HepG2 (cell line): ENCODE data around the gene ADRM1. TPM values are rescaled to one million over a fixed set of nuclear protein-coding genes. Genes with fewer than 3 reads are reported as not detected.

Source experiments
- CERS6 ChIP-seq: sonication (generic); formaldehyde crosslinking; IDR thresholded peaks from 2 replicates; pipeline ENCODE4 v1.5.0; 2020; ENCODE audit warnings: missing genetic modification reagents
- HHEX ChIP-seq: IDR thresholded peaks from 2 replicates; pipeline ENCODE4 v1.6.1; 2016; ENCODE audit warnings: control low read depth
- JDP2 ChIP-seq: sonication (generic); formaldehyde crosslinking; IDR thresholded peaks from 2 replicates; pipeline ENCODE4 v1.8.1; 2022; ENCODE audit warnings: missing genetic modification reagents, borderline replicate concordance
- MIER2 ChIP-seq: IDR thresholded peaks from 2 replicates; pipeline ENCODE4 v1.6.1; 2016; ENCODE audit warnings: missing biosample characterization, missing genetic modification reagents
- MYPOP ChIP-seq: sonication (generic); formaldehyde crosslinking; IDR thresholded peaks from 2 replicates; pipeline ENCODE4 v1.8.1; 2023; ENCODE audit warnings: mild to moderate bottlenecking, moderate library complexity, missing genetic modification reagents
- PLRG1 ChIP-seq: fragments of 450-650 bp; conservative IDR thresholded peaks from 2 replicates; pipeline ENCODE4 v1.6.1; 2016
- RBFOX2 ChIP-seq: fragments of 200-400 bp; formaldehyde crosslinking; IDR thresholded peaks from 2 replicates; pipeline ENCODE4 v1.6.1; 2017; ENCODE audit warnings: low read depth, mild to moderate bottlenecking, low read length
- SP140L ChIP-seq: sonication (generic); formaldehyde crosslinking; IDR thresholded peaks from 2 replicates; pipeline ENCODE4 v1.4.0; 2020; ENCODE audit warnings: missing genetic modification reagents, borderline replicate concordance
- TEAD3 ChIP-seq: optimal IDR thresholded peaks from 2 replicates; pipeline ENCODE3; 2016; ENCODE audit warnings: borderline replicate concordance
- ZNF235 ChIP-seq: sonication (generic); formaldehyde crosslinking; IDR thresholded peaks from 2 replicates; pipeline ENCODE4 v1.8.1; 2023; ENCODE audit warnings: mild to moderate bottlenecking, missing genetic modification reagents, borderline replicate concordance
- ZNF605 ChIP-seq: sonication (generic); formaldehyde crosslinking; IDR thresholded peaks from 2 replicates; pipeline ENCODE4 v1.8.0; 2022; ENCODE audit warnings: mild to moderate bottlenecking, missing genetic modification reagents
- ZNF614 ChIP-seq: IDR thresholded peaks from 2 replicates; pipeline ENCODE4 v1.6.1; 2018; ENCODE audit warnings: missing biosample characterization, missing genetic modification reagents, inconsistent platforms, borderline replicate concordance
- ZNF800 ChIP-seq: sonication (generic); formaldehyde crosslinking; IDR thresholded peaks from 2 replicates; pipeline ENCODE4 v1.4.0; 2020; ENCODE audit warnings: missing genetic modification reagents
- ZZZ3 ChIP-seq: sonication (generic); formaldehyde crosslinking; IDR thresholded peaks from 2 replicates; pipeline ENCODE4 v1.4.0; 2020; ENCODE audit warnings: missing genetic modification reagents, mild to moderate bottlenecking, borderline replicate concordance
- polyA plus RNA-seq, 8 experiments: library from polyadenylated mRNA; depleted of rRNA in 3 of 8; stranded (reverse) in 7 of 8; unstranded in 1 of 8; fragments of >200 nt; fragmentation: Illumina TruSeq in 4 of 8; extraction: Trizol in 4 of 8; gene quantifications; 2 replicates each; pipeline versions ENCODE4 v1.2.1 to v1.2.3, GENCODE V29; 2011 to 2016; ENCODE audit warnings: low read depth in 4 of 8, missing spikeins in 1 of 8, mixed read lengths in 1 of 8; ENCODE audit not compliant: insufficient read depth in 1 of 8
- total RNA-seq, 5 experiments: library from RNA; depleted of rRNA; stranded (reverse); fragments of >200 nt; fragmentation: Illumina TruSeq; extraction: Trizol; gene quantifications; 2 replicates each; pipeline ENCODE4 v1.2.3, GENCODE V29; 2016; ENCODE audit warnings: low read depth in 1 of 5
- TF ChIP-seq, protein P1 (sequence below): sonication (generic); formaldehyde crosslinking; IDR thresholded peaks from 2 replicates; pipeline ENCODE4 v1.9.0; 2021; ENCODE audit warnings: missing genetic modification reagents, borderline replicate concordance
- TF ChIP-seq, protein P2 (sequence below): sonication (generic); formaldehyde crosslinking; IDR thresholded peaks from 2 replicates; pipeline ENCODE4 v1.4.0; 2020; ENCODE audit warnings: mild to moderate bottlenecking, missing genetic modification reagents, borderline replicate concordance

ADRM1 gene
- total and polyA plus RNA-seq, 2 of the 13 experiments (the other 11 are each of a cell fraction or from before 2014, with no cell fraction given), result 92.9 to 154 TPM

DNA sequence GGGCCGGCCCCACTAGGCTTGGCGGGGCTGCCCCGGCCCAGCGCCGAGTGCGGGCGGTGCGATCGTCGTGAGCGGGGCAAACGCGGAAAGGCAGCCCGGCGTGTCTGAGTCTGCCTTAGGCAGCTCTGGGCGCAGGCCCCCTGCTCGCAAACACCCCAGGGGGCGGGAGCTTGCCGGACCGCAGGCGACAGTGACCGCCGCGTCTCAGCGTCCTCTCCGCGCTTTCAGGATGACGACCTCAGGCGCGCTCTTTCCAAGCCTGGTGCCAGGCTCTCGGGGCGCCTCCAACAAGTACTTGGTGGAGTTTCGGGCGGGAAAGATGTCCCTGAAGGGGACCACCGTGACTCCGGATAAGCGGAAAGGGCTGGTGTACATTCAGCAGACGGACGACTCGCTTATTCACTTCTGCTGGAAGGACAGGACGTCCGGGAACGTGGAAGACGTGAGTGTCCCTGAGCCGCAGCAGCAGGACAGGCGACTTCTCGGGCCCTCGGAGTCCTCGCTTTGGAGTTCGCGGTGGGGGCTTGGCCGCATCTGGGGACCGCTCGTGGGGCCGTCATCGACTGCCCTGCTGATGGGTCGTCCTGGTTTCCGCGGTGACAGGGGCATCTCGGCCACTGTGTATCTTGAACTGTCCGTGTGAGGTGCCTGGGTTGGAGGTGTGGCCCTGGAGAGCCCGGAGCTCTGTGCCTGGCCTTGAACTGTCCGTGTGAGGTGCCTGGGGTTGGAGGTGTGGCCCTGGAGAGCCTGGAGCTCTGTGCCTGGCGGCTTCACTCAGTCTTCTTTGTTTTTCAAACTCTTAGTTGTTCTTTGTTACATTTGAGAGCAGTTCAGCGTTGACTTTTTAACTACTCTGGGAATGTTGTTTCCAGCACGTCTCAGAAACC lies 786 bp downstream of the ADRM1 start (continued):
- TF ChIP-seq ZZZ3 (CRISPR knock-in tag), result no peak
- peak; percentile 79 for TF ChIP-seq ZNF605
- TF ChIP-seq, protein P1, sequence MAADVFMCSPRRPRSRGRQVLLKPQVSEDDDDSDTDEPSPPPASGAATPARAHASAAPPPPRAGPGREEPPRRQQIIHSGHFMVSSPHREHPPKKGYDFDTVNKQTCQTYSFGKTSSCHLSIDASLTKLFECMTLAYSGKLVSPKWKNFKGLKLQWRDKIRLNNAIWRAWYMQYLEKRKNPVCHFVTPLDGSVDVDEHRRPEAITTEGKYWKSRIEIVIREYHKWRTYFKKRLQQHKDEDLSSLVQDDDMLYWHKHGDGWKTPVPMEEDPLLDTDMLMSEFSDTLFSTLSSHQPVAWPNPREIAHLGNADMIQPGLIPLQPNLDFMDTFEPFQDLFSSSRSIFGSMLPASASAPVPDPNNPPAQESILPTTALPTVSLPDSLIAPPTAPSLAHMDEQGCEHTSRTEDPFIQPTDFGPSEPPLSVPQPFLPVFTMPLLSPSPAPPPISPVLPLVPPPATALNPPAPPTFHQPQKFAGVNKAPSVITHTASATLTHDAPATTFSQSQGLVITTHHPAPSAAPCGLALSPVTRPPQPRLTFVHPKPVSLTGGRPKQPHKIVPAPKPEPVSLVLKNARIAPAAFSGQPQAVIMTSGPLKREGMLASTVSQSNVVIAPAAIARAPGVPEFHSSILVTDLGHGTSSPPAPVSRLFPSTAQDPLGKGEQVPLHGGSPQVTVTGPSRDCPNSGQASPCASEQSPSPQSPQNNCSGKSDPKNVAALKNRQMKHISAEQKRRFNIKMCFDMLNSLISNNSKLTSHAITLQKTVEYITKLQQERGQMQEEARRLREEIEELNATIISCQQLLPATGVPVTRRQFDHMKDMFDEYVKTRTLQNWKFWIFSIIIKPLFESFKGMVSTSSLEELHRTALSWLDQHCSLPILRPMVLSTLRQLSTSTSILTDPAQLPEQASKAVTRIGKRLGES (CRISPR knock-in tag), result peak; percentile 81; the same call in 1 of the 2 replicates
- TF ChIP-seq SP140L (CRISPR knock-in tag), result no peak
- peak; percentile 63; the same call in 1 of the 2 replicates for TF ChIP-seq RBFOX2
- no peak for TF ChIP-seq ZNF235 (CRISPR knock-in tag)
- no peak for TF ChIP-seq ZNF614 (CRISPR knock-in tag)
- TF ChIP-seq CERS6, result 0 out of 2 replicates have a peak, but pooled peaks have one; percentile 55
- TF ChIP-seq PLRG1, result no peak
- 0 out of 2 replicates have a peak, but pooled peaks have one; percentile 65 for TF ChIP-seq MYPOP (CRISPR knock-in tag)
- TF ChIP-seq HHEX, result no peak
- no peak for TF ChIP-seq JDP2 (CRISPR knock-in tag)
- TF ChIP-seq, protein P2, sequence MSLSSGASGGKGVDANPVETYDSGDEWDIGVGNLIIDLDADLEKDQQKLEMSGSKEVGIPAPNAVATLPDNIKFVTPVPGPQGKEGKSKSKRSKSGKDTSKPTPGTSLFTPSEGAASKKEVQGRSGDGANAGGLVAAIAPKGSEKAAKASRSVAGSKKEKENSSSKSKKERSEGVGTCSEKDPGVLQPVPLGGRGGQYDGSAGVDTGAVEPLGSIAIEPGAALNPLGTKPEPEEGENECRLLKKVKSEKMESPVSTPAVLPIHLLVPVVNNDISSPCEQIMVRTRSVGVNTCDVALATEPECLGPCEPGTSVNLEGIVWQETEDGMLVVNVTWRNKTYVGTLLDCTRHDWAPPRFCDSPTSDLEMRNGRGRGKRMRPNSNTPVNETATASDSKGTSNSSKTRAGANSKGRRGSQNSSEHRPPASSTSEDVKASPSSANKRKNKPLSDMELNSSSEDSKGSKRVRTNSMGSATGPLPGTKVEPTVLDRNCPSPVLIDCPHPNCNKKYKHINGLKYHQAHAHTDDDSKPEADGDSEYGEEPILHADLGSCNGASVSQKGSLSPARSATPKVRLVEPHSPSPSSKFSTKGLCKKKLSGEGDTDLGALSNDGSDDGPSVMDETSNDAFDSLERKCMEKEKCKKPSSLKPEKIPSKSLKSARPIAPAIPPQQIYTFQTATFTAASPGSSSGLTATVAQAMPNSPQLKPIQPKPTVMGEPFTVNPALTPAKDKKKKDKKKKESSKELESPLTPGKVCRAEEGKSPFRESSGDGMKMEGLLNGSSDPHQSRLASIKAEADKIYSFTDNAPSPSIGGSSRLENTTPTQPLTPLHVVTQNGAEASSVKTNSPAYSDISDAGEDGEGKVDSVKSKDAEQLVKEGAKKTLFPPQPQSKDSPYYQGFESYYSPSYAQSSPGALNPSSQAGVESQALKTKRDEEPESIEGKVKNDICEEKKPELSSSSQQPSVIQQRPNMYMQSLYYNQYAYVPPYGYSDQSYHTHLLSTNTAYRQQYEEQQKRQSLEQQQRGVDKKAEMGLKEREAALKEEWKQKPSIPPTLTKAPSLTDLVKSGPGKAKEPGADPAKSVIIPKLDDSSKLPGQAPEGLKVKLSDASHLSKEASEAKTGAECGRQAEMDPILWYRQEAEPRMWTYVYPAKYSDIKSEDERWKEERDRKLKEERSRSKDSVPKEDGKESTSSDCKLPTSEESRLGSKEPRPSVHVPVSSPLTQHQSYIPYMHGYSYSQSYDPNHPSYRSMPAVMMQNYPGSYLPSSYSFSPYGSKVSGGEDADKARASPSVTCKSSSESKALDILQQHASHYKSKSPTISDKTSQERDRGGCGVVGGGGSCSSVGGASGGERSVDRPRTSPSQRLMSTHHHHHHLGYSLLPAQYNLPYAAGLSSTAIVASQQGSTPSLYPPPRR (CRISPR knock-in tag), result peak; percentile 56; the same call in 1 of the 2 replicates
- no peak for TF ChIP-seq MIER2
- TF ChIP-seq ZNF800 (CRISPR knock-in tag), result peak; percentile 66
- TF ChIP-seq TEAD3 (CRISPR knock-in tag), result no peak
